Mammary epithelial cell (primary cell): Measurements from ENCODE around the gene ISYNA1.

Source experiments
- EZH2 ChIP-seq: IDR thresholded peaks from 2 replicates; pipeline ENCODE4 v1.6.1; 2012; ENCODE audit warnings: low read length, inconsistent platforms, borderline replicate concordance
- TF ChIP-seq, protein P1 (sequence below), 2 donors: IDR thresholded peaks in 1 of 2; conservative IDR thresholded peaks in 1 of 2; 2 replicates each; pipeline ENCODE4 v1.5.1; 2011 to 2012; ENCODE audit warnings: inconsistent platforms in 2 of 2, low read length in 2 of 2, mild to moderate bottlenecking in 2 of 2, control low read depth in 1 of 2, low read depth in 1 of 2; ENCODE audit not compliant: insufficient read depth in 1 of 2; ENCODE audit errors: extremely low read depth in 1 of 2

DNA sequence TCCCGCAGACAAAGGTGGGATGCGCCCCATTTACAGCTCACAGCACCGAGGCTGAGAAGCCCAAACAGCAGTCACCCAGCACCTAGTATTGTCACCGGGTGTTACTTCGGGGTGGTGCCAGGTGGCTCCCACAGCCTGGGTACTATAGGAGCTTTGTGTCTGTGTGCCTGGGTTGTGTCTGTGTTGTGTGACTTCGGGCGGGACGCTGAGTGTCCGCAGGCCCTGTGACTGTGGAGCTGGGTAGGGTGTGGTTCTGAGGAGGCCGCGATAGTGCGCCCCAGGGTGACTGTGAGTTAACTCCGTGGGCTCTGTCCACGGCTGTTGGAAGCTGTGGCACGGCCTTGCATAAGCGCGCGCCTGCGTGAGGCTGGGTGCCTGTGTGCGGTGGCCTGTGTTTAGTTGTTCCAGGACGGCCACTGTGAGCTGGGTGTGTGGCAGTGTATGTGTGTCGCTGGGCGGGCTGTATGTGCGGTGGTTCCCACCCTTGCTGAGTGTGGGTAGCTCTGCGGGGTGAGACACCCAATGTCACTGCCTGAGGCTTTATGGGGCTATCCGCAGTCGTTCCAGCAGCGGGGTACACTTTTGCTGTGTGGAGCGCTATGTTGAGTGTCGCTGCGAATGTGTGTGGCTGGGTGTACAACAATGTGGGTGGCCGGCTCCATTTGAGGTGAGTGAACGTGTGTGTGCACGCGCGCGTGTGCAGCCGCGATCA, 19.3 kb downstream of the ISYNA1 start:
- no peak for TF ChIP-seq EZH2
- TF ChIP-seq, protein P1, sequence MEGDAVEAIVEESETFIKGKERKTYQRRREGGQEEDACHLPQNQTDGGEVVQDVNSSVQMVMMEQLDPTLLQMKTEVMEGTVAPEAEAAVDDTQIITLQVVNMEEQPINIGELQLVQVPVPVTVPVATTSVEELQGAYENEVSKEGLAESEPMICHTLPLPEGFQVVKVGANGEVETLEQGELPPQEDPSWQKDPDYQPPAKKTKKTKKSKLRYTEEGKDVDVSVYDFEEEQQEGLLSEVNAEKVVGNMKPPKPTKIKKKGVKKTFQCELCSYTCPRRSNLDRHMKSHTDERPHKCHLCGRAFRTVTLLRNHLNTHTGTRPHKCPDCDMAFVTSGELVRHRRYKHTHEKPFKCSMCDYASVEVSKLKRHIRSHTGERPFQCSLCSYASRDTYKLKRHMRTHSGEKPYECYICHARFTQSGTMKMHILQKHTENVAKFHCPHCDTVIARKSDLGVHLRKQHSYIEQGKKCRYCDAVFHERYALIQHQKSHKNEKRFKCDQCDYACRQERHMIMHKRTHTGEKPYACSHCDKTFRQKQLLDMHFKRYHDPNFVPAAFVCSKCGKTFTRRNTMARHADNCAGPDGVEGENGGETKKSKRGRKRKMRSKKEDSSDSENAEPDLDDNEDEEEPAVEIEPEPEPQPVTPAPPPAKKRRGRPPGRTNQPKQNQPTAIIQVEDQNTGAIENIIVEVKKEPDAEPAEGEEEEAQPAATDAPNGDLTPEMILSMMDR (conservative IDR thresholded peaks at IDR 0.05 in 1 of 2, IDR thresholded peaks at IDR 0.05 in 1 of 2; ENCODE audit: extremely low read depth in 1 of 2, insufficient read depth in 1 of 2, low read depth in 1 of 2, low read length in 2 of 2) = no peak
